ENCODE results near the gene HMGCR. TPM values are rescaled to one million over a fixed set of nuclear protein-coding genes. Genes with fewer than 3 reads are reported as not detected.

HMGCR gene
- total RNA-seq, 1 experiment from 2014 or later: 113 TPM

GRCh38 chr5:75358117-75358516, 21.1 kb downstream of the HMGCR start:
- in situ Hi-C loops (cut with HindIII; ENCODE audit: low pct_unique_long_range_greater_than_20kb, low sequenced_read_pairs): no loop called here
- CTCF ChIA-PET: no interaction called here
- BruUV-seq (replicated peaks): no TSS peak

GRCh38 chr5:75361310-75361709, 24.3 kb downstream of the HMGCR start:
- no peak for DNase-seq (ENCODE audit: low read depth, low spot score)
- intact Hi-C loops (cut with micrococcal nuclease; ENCODE audit: unreplicated experiment): no loop called here
- in situ Hi-C loops (cut with HindIII; ENCODE audit: low pct_unique_long_range_greater_than_20kb, low sequenced_read_pairs): no loop called here
- ChIA-PET POLR2A (no interaction called here), CTCF (no interaction called here)
- Histone ChIP-seq H3K36me3 (ENCODE audit: control insufficient read depth, insufficient read depth, low read length) (peaks cover 52% of the 10 kb centered on the region), H3K27ac (ENCODE audit: low read length) (no peak overlapping the region), H3K9me3 (ENCODE audit: control insufficient read depth, insufficient read depth, low read depth, low read length) (no peaks in the 10 kb centered on the region), H3K4me3 (ENCODE audit: low read depth in 2 of 2, low read length in 2 of 2) (no peak overlapping the region), H3K27me3 (ENCODE audit: control insufficient read depth, insufficient read depth, low read length) (no peaks in the 10 kb centered on the region), H3K4me1 (ENCODE audit: control insufficient read depth, insufficient read depth, low read length) (no peaks in the 10 kb centered on the region)
- no peak for ATAC-seq
- BruUV-seq (replicated peaks): no TSS peak
- TF ChIP-seq REST (IDR thresholded peaks at IDR 0.05; ENCODE audit: insufficient read depth in 1 of 2, low read depth in 2 of 2, low read length in 1 of 2): no peak
- no peak for TF ChIP-seq SIN3A (IDR thresholded peaks at IDR 0.05; ENCODE audit: borderline replicate concordance, insufficient read depth, low read depth, low read length)
- TF ChIP-seq CTCF (IDR thresholded peaks at IDR 0.05): no peak
- no peak for TF ChIP-seq TCF7L2 (IDR thresholded peaks at IDR 0.05; ENCODE audit: low read depth, low read length)
- TF ChIP-seq POLR2AphosphoS5 (IDR thresholded peaks at IDR 0.05; ENCODE audit: low read depth, low read length): no peak

More at GRCh38 chr5:75358117-75358516, 21.1 kb downstream of the HMGCR start:
- intact Hi-C loops (cut with micrococcal nuclease; ENCODE audit: unreplicated experiment): no loop called here
- no peaks in the 10 kb centered on the region for H3K27me3 ChIP-seq (ENCODE audit: control insufficient read depth, insufficient read depth, low read length)
- H3K27ac ChIP-seq (ENCODE audit: low read length): no peak overlapping the region
- peaks cover 77% of the 10 kb centered on the region for H3K36me3 ChIP-seq (ENCODE audit: control insufficient read depth, insufficient read depth, low read length)
- ATAC-seq (no peak), DNase-seq (ENCODE audit: low read depth, low spot score) (no peak)
- no peaks in the 10 kb centered on the region for H3K4me1 ChIP-seq (ENCODE audit: control insufficient read depth, insufficient read depth, low read length)
- H3K9me3 ChIP-seq (ENCODE audit: control insufficient read depth, insufficient read depth, low read depth, low read length): no peaks in the 10 kb centered on the region
- H3K4me3 ChIP-seq (ENCODE audit: low read depth in 2 of 2, low read length in 2 of 2): no peak overlapping the region
- POLR2A ChIA-PET: no interaction called here
- TF ChIP-seq REST (IDR thresholded peaks at IDR 0.05; ENCODE audit: insufficient read depth in 1 of 2, low read depth in 2 of 2, low read length in 1 of 2): no peak
- no peak for TF ChIP-seq POLR2AphosphoS5 (IDR thresholded peaks at IDR 0.05; ENCODE audit: low read depth, low read length)
- no peak for TF ChIP-seq SIN3A (IDR thresholded peaks at IDR 0.05; ENCODE audit: borderline replicate concordance, insufficient read depth, low read depth, low read length)
- no peak for TF ChIP-seq CTCF (IDR thresholded peaks at IDR 0.05)
- no peak for TF ChIP-seq TCF7L2 (IDR thresholded peaks at IDR 0.05; ENCODE audit: low read depth, low read length)
